ENCODE data around the gene PLPPR3. TPM values are rescaled to one million over a fixed set of nuclear protein-coding genes. Genes with fewer than 3 reads are reported as not detected.

Gene PLPPR3
- total and polyA plus RNA-seq, 10 of the 15 experiments (the other 5 are each of a cell fraction or from before 2014, with no cell fraction given) = 0.07 TPM; not detected in 9

DNA sequence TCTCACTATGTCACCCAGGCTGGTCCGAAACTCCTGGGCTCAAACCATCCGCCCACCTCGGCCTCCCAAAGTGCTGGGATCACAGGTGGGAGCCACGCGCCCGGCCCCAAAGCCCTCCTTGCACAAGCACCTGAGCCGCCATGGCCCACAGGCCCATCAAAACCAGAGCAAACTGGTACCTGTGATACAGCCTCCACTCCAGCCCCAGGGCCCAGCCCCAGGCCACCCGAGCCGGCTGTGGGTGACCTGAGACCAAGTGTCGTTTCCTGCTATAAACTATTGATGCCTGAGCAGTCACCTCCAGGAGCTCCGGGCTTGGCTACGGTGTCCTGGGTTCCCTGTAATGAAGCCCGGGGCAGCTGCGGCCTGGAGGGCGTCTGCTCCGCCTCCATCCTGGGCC lies 34.2 kb downstream of the PLPPR3 start:
- no TSS peak for BruUV-seq (replicated peaks)
- ChIA-PET POLR2A (no interaction called here), CTCF (no interaction called here), RAD21 (ENCODE audit: unreplicated experiment) (no interaction called here), SMC1A (ENCODE audit: uncharacterized antibody, unreplicated experiment) (no interaction called here)
- Histone ChIP-seq H3K9ac (ENCODE audit: control insufficient read depth, insufficient read depth, low read length) (no peak overlapping the region), H3K27me3 (replicated peaks in 1 of 2; ENCODE audit: control insufficient read depth in 2 of 2, insufficient read depth in 2 of 2, low read length in 1 of 2) (no peaks in the 10 kb centered on the region; a peak in 1 of 4 replicates), H3K4me3 (no peak overlapping the region), H3K9me3 (replicated peaks; ENCODE audit: control insufficient read depth, insufficient read depth, low read length) (no peaks in the 10 kb centered on the region), H2AFZ (ENCODE audit: control insufficient read depth, low read depth, low read length) (no peak overlapping the region), H3K27ac (ENCODE audit: control insufficient read depth, insufficient read depth) (no peak overlapping the region), H3K36me3 (ENCODE audit: control insufficient read depth in 2 of 2, insufficient read depth in 2 of 2, low read length in 1 of 2) (no peaks in the 10 kb centered on the region), H3K4me1 (ENCODE audit: control insufficient read depth, insufficient read depth, low read length) (no peaks in the 10 kb centered on the region), H3K79me2 (ENCODE audit: control insufficient read depth, insufficient read depth, low read length) (no peaks in the 10 kb centered on the region), H3K4me2 (ENCODE audit: control insufficient read depth, insufficient read depth) (no peak overlapping the region), H4K20me1 (ENCODE audit: control insufficient read depth, insufficient read depth) (no peaks in the 10 kb centered on the region)
- intact Hi-C loops (cut with micrococcal nuclease; ENCODE audit: unreplicated experiment) = no loop called here
- DNase-seq (ENCODE audit: low read depth, low spot score) = no peak
- no peak for ATAC-seq
- no peak for FAIRE-seq
- TF ChIP-seq ZBED1 (IDR thresholded peaks at IDR 0.05; ENCODE audit: borderline replicate concordance) (no peak), SMARCA5 (IDR thresholded peaks at IDR 0.05) (no peak), MEF2B (IDR thresholded peaks at IDR 0.05; ENCODE audit: partially characterized antibody, poor library complexity, severe bottlenecking) (no peak), ZNF622 (IDR thresholded peaks at IDR 0.05) (no peak), FOS (IDR thresholded peaks at IDR 0.05; ENCODE audit: borderline replicate concordance, extremely low read depth, insufficient read length) (no peak), PAX8 (IDR thresholded peaks at IDR 0.05) (no peak), CBX5 (IDR thresholded peaks at IDR 0.05; ENCODE audit: low read depth) (no peak), SRF (IDR thresholded peaks at IDR 0.05; ENCODE audit: low read depth in 2 of 2, low read length in 2 of 2) (no peak), KLF5 (IDR thresholded peaks at IDR 0.05; ENCODE audit: partially characterized antibody) (no peak), CTCF (IDR thresholded peaks at IDR 0.05 in 2 of 3, conservative IDR thresholded peaks at IDR 0.05 in 1 of 3; ENCODE audit: control insufficient read depth in 2 of 3, extremely low read depth in 1 of 3, insufficient read depth in 1 of 3, low read depth in 3 of 3, low read length in 3 of 3) (no peak), REST (IDR thresholded peaks at IDR 0.05; ENCODE audit: low read depth, low read length) (no peak), ETV6 (conservative IDR thresholded peaks at IDR 0.05 in 1 of 2, IDR thresholded peaks at IDR 0.05 in 1 of 2; ENCODE audit: borderline replicate concordance in 1 of 2, low read depth in 1 of 2) (no peak)
- TF ChIP-seq, protein P1, sequence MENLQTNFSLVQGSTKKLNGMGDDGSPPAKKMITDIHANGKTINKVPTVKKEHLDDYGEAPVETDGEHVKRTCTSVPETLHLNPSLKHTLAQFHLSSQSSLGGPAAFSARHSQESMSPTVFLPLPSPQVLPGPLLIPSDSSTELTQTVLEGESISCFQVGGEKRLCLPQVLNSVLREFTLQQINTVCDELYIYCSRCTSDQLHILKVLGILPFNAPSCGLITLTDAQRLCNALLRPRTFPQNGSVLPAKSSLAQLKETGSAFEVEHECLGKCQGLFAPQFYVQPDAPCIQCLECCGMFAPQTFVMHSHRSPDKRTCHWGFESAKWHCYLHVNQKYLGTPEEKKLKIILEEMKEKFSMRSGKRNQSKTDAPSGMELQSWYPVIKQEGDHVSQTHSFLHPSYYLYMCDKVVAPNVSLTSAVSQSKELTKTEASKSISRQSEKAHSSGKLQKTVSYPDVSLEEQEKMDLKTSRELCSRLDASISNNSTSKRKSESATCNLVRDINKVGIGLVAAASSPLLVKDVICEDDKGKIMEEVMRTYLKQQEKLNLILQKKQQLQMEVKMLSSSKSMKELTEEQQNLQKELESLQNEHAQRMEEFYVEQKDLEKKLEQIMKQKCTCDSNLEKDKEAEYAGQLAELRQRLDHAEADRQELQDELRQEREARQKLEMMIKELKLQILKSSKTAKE (IDR thresholded peaks at IDR 0.05; ENCODE audit: low read depth, poor library complexity, severe bottlenecking) = no peak
- TF ChIP-seq, protein P2, sequence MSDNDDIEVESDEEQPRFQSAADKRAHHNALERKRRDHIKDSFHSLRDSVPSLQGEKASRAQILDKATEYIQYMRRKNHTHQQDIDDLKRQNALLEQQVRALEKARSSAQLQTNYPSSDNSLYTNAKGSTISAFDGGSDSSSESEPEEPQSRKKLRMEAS (IDR thresholded peaks at IDR 0.05; ENCODE audit: low read depth, low read length) = no peak
- TF ChIP-seq, protein P3, sequence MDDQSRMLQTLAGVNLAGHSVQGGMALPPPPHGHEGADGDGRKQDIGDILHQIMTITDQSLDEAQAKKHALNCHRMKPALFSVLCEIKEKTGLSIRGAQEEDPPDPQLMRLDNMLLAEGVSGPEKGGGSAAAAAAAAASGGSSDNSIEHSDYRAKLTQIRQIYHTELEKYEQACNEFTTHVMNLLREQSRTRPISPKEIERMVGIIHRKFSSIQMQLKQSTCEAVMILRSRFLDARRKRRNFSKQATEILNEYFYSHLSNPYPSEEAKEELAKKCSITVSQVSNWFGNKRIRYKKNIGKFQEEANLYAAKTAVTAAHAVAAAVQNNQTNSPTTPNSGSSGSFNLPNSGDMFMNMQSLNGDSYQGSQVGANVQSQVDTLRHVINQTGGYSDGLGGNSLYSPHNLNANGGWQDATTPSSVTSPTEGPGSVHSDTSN (IDR thresholded peaks at IDR 0.05; ENCODE audit: insufficient replicate concordance, low read depth, low read length) = no peak
- WGBS (ENCODE audit: insufficient coverage, insufficient replicate concordance, low lambda C conversion rate, missing lambda C conversion rate) = 67% methylated on average over 16 of the region's 16 CpGs
- in situ Hi-C loops (cut with MboI) = no loop called here

Measured in GM12878 (cell line).